Left forelimb (tissue), 1 donor: Measurements from ENCODE around the gene ZNF804B.

ENCODE experiments used
- DNase-seq: peaks from one replicate; pipeline ENCODE4 v3.0.0-alpha.2; 2018; ENCODE audit warnings: low spot score

ZNF804B gene

DNA sequence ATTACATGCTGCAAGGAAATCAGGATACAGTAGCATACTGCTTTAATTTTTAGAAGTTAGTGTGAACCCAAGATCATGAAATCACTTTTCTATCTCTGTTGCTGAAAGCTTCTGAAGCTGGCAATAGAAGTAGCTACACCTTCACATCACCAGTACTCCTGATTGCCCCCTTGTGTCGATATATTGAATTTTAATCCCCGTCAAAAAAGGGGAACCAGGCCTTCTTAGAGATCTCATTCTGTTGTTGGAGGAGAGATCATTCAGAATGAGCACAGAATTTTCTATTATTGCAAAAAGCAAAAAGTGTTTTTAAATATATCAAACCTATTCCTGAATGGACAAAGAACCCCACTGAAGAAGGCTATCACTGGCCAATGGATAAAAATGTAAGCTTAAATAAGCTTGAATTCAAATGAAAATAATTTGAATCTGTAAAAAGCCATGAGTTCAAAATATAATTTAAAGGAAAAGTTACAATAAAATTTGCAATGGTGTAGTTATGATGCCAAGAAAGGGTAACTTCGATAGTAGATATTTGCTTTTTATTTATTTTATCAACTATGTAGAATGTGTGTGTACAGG lies 75.7 kb downstream of the ZNF804B start:
- no peak for DNase-seq

DNA sequence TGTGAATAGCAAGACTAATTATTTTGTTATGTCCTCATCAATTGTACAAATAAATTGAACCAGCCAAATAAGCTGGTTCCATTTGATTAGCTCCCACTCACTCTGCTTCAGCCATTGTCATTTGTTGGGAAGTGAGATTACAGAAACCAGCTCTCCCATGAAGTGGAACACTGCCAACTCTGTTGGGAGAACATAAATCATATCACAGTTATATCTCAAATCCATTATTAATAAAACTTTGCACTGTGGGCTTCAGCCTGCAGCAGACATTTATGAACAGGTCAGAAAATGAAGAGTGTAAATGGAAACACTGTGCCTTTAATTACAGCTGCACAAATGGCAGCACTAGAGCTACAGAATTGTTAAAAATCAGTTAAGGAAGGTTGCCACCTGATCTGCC lies 82.7 kb downstream of the ZNF804B start:
- DNase-seq: no peak

DNA sequence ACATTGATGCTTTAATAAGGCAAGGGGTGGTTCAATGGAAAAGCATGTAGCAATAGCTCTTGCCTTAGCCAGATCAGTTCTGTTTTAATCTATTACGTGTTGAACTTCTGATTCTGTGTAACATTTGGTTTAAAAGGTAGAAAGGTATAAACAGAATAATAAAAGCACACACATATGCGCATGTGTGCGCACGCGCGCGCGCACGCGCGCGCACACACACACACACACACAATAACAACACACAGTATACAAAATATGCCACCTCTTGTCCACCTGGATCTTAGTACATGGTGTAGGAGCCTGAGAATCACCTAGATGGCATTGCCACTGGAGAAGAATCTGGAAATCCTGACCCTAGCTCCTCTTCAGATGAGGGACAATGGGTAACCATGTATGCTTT lies 85.6 kb downstream of the ZNF804B start:
- no peak for DNase-seq

DNA sequence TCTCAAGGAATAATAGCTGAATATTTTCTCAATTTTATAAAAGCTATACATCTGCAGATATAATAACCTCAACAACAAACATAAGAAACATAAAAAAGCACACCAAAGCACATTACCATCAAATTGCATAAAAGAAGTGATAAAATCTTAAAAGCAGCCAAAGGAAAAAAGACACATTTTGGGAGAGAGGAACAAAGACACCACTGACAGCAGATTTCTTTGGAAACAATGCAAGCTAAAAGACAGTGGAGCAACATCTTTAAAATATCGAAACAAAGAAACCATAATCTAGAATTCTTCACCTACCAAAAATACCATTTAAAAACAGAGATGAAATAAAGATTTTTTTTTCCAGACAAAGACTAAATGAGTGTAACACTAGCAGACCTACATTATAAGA lies 91.7 kb downstream of the ZNF804B start:
- no peak for DNase-seq

DNA sequence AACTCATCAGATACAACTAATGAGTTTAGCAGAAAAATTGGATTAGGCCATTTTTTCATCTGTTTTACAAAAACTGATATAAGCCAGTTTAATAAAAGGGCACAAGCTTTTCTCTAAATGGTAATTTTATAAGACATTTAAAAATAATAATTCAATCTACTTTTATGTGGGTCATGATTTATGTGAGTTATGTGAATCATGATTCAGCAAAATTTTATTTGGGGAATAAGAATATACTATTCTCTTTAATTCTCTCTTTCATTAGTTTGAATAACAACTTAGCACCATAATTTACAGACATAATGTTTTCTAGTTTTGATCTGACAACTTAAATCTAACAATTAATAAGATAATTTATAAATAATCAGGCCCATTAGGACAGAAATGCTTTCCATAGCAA lies 99.8 kb downstream of the ZNF804B start:
- DNase-seq: no peak

DNA sequence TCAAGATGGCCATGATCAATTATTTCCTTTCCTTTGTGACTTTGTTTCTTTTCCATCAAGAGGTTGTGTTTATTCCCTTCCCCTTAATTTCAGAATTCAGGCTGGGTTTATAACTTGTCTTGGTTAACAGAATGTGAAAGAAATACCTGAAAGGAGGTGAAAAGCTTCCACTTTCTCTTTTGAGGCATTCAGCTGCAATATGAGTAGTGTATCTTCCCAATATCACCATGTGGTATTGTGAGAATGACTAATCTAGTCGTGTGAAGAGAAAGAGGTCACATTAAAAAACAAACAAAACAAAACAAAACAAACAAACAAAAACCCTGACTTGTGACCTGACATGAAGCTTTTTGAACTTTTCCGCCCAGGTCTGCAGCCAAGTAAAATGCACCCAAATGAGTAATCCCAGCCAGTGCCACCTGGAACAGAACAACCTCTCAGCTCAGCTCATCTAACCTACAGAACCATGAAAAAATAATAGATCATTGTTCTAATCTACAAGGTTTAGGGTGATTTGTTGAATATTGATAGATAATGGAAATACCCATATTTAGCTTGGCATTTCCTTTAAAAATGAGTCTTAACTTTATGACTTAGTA lies 106.9 kb downstream of the ZNF804B start:
- DNase-seq: no peak

DNA sequence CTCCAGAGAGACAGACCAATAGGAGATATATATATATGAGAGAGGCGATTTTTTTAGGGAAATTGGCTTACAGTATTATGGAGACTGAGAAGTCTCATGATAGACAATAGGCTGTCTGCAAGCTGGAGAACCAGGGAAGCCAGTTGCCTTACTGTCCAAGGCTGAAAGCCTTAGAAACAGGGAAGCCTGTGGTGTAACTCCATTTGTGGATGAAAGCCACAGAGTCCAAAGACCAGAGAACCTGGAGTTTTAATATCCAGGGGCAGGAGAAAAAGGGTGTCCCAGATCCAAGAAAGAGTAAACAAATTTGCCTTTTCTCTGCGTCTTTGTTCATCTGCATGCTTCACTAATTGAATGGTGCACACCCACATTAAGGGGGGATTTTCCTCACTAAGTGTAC lies 107.7 kb downstream of the ZNF804B start:
- DNase-seq: no peak

DNA sequence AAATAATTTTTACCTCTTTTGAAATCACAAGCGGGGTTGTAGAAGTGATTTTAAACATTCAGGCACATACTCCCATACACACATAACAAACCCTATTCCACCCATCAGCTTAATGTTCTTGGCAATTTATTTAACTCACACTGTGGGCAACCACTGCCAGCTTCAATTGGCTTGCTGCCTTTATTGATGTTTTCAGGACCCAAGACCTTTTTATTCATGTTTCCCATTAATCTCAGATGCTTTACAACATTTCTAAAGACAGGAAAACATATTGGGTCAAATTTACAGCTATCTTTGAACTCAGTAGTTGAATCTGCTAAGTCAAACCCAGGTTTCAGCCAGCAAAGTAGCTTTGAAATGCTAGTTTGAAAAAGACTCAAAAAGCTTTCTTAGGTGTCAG lies 109.0 kb downstream of the ZNF804B start:
- DNase-seq: no peak

DNA sequence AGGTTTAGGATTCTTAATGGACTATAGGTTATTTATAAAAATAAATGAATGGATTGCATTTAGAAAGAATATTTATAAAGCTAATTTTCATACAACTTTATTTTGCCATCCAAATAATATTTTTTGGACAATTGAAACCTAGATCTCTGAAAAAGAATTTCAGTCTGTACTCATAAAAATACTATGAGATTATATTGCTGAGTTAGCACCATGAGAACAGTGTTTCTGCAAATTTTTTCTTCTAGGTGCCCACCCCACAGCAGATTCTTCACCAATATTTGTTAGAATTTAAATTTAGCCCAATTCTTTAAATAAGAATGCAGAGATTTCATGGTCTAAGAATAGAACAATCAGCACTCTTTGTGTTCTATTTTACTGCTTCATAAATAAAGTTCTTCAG lies 121.6 kb downstream of the ZNF804B start:
- DNase-seq: no peak

DNA sequence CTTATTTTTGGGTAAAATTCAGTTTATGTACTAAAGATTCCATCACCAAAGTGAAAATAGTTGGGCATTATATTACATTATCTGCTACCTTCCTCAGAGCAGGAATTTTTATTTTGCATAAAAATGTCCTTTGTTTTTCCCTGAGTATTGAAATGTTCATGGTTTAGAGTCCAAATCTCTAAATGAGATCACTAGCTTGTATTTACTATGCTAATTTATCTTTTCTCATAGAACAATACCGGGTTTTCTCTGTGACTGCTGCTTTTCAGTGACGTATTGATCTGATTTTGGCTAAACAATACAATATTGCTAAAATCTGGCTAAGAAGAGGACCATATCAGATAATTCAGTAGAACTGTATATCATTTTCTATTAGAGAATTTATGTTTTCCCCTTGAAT lies 125.6 kb downstream of the ZNF804B start:
- no peak for DNase-seq

DNA sequence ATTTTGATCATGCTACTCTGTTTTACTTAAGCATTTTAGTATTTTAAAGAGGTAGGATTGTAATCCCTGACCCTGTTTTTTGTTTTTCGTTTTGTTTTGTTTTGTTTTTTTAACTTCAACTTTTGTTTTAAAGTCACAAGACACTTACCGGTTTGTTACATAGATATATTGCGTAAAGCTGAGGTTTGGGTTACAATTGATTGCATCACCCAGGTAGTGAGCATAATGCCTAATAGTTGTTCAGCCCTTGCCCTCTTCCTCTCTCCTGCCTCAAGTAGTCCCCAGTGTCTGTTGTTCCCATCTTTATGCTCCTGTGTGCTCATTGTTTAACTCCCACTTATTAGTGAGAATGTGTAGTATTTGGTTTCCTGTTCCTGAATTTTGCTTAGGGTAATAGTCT lies 129.2 kb downstream of the ZNF804B start:
- no peak for DNase-seq

DNA sequence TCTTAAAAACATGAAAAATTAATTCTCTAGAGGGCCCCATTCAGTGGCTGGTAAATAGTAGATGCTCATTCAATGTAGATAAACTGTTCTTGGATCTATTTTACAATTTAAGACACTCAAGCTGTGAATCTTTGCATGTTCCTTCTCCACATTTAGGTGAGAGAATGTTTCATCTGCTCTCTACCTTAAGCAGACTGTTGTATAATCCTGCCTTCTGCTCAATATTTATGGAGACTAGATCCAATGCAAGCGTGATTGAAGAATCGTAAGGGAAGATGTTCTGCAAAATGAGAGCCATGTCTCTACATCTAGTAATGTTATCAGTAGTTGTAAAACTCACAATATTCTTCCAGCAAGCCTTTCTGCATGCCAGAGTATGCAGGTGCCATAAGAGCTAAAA lies 151.0 kb downstream of the ZNF804B start:
- no peak for DNase-seq

DNA sequence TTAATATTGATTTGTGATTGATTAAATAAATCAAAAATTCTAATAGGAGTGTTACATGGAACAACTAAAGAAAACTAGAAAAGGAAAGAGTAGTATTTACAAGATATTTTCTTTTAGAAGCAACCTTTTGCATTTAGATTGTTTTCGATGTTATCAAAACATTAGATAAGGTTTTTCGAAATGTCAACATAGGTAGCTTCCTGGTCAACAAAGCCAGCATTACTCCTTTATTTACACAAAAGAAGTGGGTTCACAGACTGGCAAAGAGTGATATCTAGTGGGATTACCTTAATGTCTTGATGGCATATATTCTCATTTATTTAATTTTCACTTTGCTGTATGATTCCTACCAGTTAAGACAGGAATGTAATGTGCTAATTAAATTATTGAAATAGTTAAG lies 153.4 kb downstream of the ZNF804B start:
- DNase-seq: no peak

DNA sequence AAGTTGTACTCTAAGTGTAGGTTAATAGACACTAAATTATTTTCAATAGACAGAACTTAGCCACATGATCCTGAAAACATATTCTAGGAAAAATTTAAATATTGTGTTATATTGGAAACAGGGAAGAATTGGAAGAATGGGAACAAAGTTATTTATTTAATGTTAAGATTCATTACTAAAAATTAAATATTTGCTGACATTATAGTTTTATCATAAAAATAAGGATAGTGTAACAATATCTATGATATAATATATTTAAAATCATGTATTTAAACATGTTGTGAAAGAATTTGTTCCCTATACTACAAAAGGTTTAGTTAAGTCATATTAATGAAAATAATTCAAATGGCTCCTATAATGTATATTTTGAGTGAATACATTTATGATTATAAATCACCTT lies 156.1 kb downstream of the ZNF804B start:
- no peak for DNase-seq

DNA sequence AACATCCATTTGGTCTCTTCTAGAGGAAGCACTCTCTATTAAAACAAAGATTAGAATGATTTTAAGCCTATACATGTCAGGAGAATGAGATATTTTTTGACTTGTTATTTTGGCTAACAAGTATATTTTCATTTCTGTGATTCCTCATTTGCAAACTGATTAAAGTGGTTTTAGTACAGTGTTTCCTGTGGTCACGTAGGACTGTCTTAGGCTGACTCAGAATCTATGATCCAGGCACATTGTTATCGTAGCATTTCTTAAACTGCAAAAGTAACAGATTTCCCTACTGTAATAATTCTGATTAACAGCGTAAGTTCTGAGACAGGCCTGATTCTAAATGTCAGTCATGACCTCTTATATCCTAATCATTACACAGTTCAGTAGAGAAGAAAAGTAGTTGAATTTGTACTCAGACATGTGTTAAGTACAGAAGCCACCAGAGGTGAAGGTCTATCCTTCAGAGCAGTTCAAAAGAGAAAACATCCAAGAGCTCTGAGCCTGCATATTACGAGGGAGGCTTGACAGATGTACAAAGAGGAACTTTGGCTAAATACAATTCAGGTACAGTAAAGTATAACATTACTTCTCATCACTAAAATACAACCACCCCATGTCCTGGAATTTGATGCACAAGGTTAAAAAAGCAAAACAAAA lies 160.1 kb downstream of the ZNF804B start:
- no peak for DNase-seq

DNA sequence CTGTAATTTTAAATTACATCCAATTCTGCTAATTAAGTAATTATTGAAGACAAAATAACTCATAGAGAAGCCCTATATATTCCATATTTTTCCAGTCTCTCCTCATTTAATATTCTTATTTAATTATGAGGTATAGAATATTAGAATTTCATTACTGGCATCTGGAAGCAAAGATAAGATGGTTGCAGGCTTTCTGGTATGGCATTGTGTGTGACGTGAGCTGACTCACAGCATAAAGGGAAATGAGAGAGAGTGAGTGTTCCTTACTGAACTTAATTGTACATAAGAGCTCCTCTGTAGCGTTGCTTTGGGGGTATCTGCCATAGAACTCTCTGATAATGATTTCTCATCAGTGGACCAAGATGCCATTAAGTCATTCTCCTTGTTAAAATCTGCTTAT lies 163.4 kb downstream of the ZNF804B start:
- no peak for DNase-seq

DNA sequence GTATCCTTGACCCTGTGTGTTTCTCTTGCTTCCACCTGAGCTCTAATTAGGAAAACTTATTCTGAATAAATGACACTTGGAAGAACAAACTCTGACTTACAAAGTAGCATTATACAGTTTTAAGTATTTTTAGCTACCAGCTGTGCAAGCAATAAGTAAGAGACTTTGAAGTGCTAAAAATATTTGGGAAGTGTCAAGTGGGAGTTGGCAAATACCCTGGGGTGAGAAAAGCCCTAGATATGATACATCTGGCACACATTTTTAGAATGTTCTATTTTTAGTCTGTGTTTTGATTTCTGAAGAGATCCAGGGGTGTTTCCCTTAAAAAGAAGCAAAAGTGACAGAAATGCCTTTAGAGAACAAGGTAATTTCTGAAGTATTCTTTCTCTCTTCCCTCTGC lies 168.8 kb downstream of the ZNF804B start:
- DNase-seq: no peak

DNA sequence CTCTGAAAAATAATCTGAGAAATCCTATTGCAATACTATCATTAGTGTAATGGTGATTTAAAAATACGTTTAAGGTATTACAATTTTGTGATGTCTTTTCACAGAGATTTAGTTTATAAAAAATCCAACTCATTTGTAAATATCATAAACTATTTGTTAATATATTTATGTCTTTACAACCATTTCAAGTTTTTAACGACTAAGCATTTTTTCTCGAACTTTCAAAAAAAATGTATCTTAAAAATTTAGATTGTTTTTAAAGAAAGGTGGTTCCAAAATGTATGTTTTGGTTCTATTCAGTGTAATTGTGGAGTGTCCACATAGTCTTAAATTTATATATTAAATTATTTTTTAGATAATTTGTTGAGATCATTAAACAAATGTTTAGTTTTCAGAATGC lies 170.2 kb downstream of the ZNF804B start:
- DNase-seq: no peak

DNA sequence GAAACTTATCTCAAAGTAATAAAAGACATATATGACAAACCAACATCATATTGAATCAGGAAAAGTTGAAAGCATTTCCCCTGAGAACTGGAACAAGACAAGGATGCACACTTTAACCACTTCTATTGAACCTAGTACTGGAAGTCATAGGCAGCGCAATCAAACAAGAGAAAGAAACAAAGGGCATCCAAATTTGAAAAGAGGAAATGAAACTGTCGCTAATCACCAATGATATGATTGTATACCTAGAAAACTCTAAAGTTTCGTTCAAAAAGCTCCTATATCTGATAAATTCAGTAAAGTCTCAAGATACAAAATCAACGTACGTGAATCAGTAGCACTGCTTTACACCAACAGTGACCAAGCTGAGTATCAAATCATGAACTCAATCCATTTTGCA lies 173.8 kb downstream of the ZNF804B start:
- no peak for DNase-seq

DNA sequence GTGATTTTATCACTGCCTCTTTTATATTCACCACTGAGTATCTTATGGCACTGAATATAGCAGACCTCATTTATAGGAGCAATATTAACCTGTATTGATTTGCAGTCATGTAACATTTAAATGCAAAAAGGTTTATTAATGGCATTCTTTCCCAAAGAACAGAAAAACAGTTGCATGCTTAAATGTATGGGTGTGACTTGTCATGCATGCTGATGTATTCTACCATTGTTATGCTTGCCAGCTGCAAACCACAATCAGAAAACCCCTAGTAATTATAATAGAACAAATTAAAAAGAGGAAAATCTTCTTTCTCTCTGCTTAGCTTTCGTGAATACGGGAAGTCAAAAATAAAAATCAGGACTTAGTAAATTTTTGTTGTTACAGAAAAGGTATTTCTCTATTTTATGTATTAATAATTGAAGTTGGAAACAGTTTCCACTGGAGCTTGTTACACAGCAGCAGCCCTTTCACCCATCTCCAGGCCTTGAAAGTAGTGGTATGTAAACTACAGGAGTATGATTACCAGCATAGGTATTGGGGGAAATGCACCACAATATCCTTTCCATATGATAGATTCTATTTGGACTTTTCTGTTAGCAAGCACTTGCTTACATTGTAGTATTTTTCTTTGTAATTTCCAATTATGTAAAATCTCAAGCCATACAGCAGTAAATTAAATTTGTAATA lies 183.5 kb downstream of the ZNF804B start:
- DNase-seq: no peak

DNA sequence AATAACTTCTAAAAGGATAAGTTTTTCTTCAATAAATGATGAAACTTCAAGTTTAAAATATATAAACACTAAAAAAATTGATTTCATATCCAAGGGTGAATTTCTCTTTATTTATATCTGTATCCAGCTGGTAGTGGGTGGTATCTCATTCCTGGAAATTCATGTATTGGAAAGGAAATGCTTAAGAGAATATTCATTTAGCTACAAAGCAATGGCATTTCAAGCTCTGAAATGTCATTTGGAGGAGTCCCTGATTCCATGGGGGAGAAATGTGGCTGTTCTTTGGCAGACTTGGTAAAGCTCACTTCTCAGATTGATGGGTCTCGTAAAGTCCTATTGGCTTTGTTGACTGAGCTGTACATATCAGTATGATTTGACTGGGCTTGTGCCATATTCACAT lies 192.3 kb downstream of the ZNF804B start:
- no peak for DNase-seq

DNA sequence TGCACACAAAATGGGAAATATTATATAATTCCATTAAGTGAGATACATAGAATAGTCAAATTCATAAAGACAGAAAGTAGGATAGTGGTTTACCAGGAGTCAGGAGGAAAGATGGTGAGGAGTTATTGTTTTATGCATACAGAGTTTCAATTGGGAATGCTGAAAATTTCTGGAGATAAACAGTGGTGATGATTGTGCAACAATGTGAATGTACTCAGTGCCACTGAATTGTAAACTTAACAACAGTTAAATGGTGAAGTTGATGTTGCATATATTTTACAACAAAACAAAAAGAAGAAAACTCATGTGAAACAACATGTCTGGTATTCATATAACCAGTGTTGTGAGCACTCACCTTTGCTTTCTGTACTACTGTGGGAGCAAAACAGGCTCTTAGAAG lies 204.9 kb downstream of the ZNF804B start:
- no peak for DNase-seq

DNA sequence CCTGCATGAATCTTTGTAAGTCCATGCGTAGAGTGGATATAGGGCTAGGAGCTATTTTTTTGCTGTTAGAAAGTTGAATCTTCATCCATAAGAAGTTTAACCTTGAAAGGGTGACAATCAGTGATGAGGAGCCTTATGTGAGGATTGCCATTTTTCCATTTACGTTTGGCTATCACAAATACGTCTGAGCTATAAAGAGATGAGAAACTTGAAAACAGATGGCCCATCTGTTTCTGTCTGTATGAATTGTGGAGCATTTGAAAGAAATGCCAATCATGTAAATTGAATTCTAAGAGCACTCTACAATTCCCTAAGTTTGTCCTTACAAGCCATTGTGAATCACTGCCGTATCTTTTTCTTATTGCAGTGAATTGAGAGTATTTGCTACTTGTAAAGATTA lies 205.9 kb downstream of the ZNF804B start:
- DNase-seq: no peak
